T-helper 2 cell treated with Interferon-gamma antibody and Interleukin-4, amounts not matched to agents 100 ng/mL and 5 ng/mL, for 36 hours (primary cell): Measurements from ENCODE around the gene NAA38. TPM values are rescaled to one million over a fixed set of nuclear protein-coding genes. Genes with fewer than 3 reads are reported as not detected.
"Not testable (repeated sequence)": the region's sequence is repeated elsewhere in the genome, so short reads cannot be mapped to it uniquely, and the experiment has no call there.

Experiments used
- intact Hi-C: fragments of 100-400 bp; cut with micrococcal nuclease; formaldehyde crosslinking; loops from one replicate; pipeline ENCODE4 v1.15.1; 2023
- total RNA-seq: library from RNA; stranded (reverse); gene quantifications from 2 replicates; pipeline ENCODE4 v1.2.3, GENCODE V29; 2022

The NAA38 gene
- total RNA-seq, 1 donor from 2014 or later = 74.9 TPM

- intact Hi-C loops = loop anchor here (10.0 kb wide), 2 partner anchors 218 to 292 kb away; partner anchors contain the start of genes FXR2 and HES7
Observed at GRCh38 chr17:7833011-7833794, 24.2 kb downstream of the NAA38 start.

DNA sequence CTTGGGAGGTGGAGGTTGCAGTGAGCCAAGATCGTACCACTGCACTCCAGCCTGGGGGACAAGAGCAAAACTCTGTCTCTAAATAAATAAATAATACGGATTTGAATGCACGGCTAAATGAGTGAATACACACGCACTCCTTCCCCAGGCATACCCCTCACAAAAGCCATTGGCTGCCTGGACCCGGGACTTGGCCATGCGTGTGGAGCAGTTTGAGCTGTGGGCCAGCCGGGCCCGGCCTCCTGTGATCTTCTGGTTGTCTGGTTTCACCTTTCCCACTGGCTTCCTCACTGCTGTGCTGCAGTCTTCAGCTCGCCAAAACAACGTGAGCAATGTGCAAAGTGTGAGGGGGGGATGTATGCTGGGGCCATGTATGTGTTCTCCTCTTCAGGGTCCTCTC, 24.9 kb downstream of the NAA38 start:
- intact Hi-C loops = loop anchor here (10.0 kb wide), 2 partner anchors 218 to 292 kb away; partner anchors contain the start of genes FXR2 and HES7

GRCh38 chr17:7831233-7831632, 26.1 kb downstream of the NAA38 start:
- intact Hi-C loops = loop anchor here (10.0 kb wide), 2 partner anchors 216 to 294 kb away; partner anchors contain the start of genes FXR2 and HES7

- intact Hi-C loops = loop anchor here (10.0 kb wide), 2 partner anchors 216 to 294 kb away; partner anchors contain the start of genes FXR2 and HES7
Observed at GRCh38 chr17:7830616-7831015, 26.7 kb downstream of the NAA38 start.

- intact Hi-C loops = loop anchor here (5.0 to 10.0 kb wide), 2 partner anchors 81 to 232 kb away; no protein-coding TSS in a partner anchor
Observed at GRCh38 chr17:7825206-7825990, 32.0 kb downstream of the NAA38 start.

GRCh38 chr17:7824021-7824924, 33.1 kb downstream of the NAA38 start:
- intact Hi-C loops = loop anchor here (10.0 kb wide), 1 partner anchor 79 kb away; no protein-coding TSS in a partner anchor

GRCh38 chr17:7823581-7824001, 33.8 kb downstream of the NAA38 start:
- intact Hi-C loops = loop anchor here (2.0 to 10.0 kb wide), 2 partner anchors 79 to 165 kb away; no protein-coding TSS in a partner anchor

DNA sequence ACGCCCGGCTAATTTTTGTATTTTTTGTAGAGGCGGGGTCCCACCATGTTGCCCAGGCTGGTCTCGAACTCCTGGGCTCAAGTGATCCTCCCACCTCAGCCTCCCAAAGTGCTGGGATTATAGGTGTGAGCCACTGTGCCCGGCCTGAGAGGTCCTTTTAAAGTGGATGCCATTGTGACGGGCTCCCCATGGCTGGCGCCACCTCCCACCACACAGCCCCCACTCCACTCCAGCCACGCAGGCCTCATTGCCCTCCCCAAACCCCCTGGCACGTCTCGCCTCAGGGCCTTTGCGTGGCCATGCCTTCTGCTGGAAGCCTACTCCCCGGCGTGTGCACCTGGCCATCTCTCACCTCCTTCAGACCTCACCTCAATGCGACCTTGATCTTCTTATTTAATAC, 35.2 kb downstream of the NAA38 start:
- intact Hi-C loops = loop anchor here (1.0 to 10.0 kb wide), 4 partner anchors 29 to 167 kb away; no protein-coding TSS in a partner anchor

DNA sequence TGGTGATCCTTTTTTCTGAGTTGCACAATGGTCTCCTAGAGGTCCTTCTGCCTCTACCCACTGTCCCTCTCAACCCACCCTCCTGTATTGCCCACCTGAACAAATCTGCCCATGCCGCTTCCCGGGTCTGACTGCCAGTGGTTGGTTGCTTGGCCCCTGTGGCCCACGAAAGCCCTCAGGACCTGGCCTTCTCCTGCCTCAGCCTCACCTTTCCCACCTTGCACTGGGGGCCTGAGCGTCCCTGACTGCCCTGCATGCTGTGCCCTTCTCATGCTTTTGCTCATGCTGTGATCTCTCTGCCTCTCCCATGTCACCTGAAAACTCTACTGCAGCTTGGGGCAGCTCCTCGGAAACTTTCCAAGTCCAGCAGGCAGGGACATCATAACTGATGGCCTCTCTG, 37.1 kb downstream of the NAA38 start:
- intact Hi-C loops = loop anchor here (10.0 kb wide), 1 partner anchor 75 kb away; no protein-coding TSS in a partner anchor

GRCh38 chr17:7818746-7819645, 38.4 kb downstream of the NAA38 start:
- intact Hi-C loops = no loop called here

GRCh38 chr17:7818026-7818425, 39.3 kb downstream of the NAA38 start:
- intact Hi-C loops = no loop called here

- intact Hi-C loops = no loop called here
Observed at GRCh38 chr17:7817643-7817964, 39.8 kb downstream of the NAA38 start.

DNA sequence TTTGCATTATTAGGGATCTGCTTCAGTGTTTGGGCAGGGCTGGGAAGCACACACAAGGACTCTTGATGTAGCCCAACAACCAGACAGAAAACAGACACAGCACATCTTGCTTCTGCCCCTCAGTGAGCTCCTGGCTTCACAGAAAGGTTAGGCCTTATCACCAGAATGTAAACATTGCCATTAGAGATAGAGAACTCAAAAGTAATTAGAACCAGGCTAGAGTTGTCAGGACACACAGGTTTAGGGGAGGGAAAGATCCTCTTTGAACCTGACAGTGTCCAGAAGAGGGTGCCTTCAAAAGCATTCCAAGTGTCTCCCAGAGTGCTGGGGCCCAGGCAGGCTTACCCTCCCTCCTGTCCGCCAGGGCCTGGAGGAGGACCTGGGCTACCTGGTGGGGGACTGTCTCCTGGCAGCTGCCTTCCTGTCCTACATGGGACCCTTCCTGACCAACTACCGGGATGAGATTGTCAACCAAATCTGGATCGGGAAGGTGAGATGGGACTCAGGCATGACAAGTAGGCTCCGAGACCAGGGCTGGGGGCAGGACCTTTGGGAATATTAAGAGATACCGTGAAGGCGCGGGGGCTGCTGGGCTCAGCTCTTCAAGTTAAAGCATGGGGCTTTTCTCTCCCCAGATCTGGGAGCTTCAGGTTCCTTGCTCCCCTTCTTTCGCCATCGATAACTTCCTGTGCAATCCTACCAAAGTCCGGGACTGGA, 40.3 kb downstream of the NAA38 start:
- intact Hi-C loops = no loop called here

GRCh38 chr17:7814969-7815368, 42.4 kb downstream of the NAA38 start:
- intact Hi-C loops = no loop called here

DNA sequence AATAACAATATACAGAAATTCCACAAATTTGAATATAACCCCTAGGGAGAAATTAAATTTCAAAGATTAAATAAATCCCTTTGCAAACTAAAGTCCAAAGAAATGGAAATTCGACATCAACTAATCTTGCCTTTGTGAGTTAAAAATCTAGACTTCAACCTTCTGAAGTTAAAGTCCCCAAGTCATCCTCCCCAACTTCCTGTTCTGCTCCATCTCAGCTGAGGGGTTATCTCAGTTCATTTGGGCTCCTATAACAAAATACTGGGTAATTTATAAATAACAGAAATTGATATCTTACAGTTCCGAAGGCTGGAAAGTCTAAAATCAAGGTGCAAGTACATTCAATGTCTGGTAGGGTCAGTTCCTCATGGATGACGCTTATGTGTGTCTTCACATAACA, 46.1 kb downstream of the NAA38 start:
- intact Hi-C loops = no loop called here

DNA sequence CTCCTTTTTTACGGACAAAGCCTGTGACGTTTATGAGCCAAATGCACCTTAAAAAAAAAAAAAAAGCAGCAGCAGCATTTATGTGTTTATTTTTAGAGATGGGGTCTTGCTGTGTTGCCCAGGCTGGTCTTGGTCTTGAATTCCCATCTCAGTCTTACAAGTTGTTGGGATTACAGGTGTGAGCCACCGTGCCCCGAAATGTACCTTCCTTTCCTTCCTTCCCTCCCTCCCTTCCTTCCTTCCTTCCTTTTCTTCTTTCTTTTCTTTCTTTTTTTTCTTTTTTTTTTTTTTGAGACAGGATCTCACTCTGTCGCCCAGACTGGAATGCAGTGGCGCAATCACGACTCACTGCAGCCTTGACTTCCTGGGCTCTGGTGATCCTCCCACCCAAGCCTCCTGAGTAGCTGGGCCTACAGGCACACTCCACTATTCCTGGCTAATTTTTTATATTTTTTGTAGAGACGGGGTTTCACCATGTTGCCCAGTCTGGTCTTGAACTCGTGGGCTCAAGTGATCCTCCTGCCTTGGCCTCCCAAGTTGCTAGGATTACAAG, 47.5 kb downstream of the NAA38 start:
- intact Hi-C loops = not testable (repeated sequence)

DNA sequence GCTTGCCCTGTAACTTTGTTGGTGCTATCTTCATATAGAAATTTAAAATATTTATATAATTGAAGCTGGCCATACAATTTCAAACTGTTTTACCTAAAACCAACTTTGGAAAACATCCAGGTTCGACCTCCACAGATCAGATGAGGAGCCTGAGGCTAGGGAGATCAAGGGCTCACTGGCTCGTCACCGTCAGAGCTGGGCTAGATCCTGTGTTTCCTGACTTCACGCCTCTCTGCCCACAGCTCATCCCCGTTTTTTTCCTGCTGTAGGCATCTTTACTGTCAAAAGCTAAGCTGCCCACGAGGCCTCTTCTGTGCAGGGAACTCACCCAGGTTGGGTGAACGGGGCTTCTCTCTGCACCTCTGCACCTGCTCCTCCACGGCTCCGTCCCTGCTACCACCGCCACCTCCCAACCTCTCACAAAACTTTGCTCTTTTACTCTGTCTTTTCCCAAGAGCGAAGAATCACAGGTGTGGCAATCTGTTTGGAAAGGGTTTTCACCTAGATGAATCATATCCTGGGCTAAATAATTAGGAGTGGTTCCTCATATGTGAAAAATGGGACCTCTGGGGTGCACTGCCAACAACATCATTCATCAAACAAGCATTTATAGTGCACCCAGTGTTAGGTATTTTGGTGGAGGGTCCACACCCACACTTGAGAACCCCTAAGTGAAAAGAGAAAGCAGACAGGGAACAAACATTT, 48.1 kb downstream of the NAA38 start:
- intact Hi-C loops = no loop called here

- intact Hi-C loops = no loop called here
Observed at GRCh38 chr17:7807206-7807605, 50.2 kb downstream of the NAA38 start.
